ENCODE results near the gene EXOC3L1. TPM values are rescaled to one million over a fixed set of nuclear protein-coding genes. Genes with fewer than 3 reads are reported as not detected.

Gene EXOC3L1
- total RNA-seq, 4 donors from 2014 or later: 3.0 to 6.7 TPM; not detected in 2

- Histone ChIP-seq H3K4me3 (no peak overlapping the region), H3K36me3 (no peaks in the 10 kb centered on the region), H3K27me3 (no peaks in the 10 kb centered on the region), H3K4me1 (peaks cover 25 to 48% (median 38%) of the 10 kb centered on the region in 4 donors), H3K9me3 (no peaks in the 10 kb centered on the region), H3K27ac (peak overlapping the region in 2 of 4 donors; percentile 94 to 96)
- 72 to 90% methylated on average over 2 of the region's 2 CpGs for WGBS, 2 donors (ENCODE audit: low coverage in 1 of 2)
- in situ Hi-C loops (cut with MboI; ENCODE audit: low pct_ligation_motif_present in 1 of 4, low pct_unique_long_range_greater_than_20kb in 1 of 4, low sequenced_read_pairs in 3 of 4) (no loop called here), intact Hi-C loops (cut with DNase I; ENCODE audit: low total_unique reads) (no loop called here)
- no peak for TF ChIP-seq CTCF (IDR thresholded peaks at IDR 0.05)
- TF ChIP-seq POLR2A (IDR thresholded peaks at IDR 0.05): no peak
- no peak for DNase-seq
Measured at GRCh38 chr16:67182288-67182687, 7.6 kb downstream of the EXOC3L1 start.

GRCh38 chr16:67181346-67181745 is 8.6 kb downstream of the EXOC3L1 start:
- intact Hi-C loops (cut with DNase I; ENCODE audit: low total_unique reads) (no loop called here), in situ Hi-C loops (cut with MboI; ENCODE audit: low pct_ligation_motif_present in 1 of 4, low pct_unique_long_range_greater_than_20kb in 1 of 4, low sequenced_read_pairs in 3 of 4) (no loop called here)
- WGBS, 2 donors (ENCODE audit: low coverage in 1 of 2): 58 to 80% methylated on average over 1 to 2 of the region's 2 CpGs
- H3K9me3 ChIP-seq: no peaks in the 10 kb centered on the region
- H3K4me1 ChIP-seq: peaks cover 25 to 48% (median 38%) of the 10 kb centered on the region in 4 donors
- H3K27me3 ChIP-seq: no peaks in the 10 kb centered on the region
- peak; percentile 41 for DNase-seq
- no peak for TF ChIP-seq CTCF (IDR thresholded peaks at IDR 0.05)
- no peak for TF ChIP-seq EP300 (IDR thresholded peaks at IDR 0.05; ENCODE audit: low read depth)
- TF ChIP-seq POLR2AphosphoS5 (IDR thresholded peaks at IDR 0.05): peak in 1 of 3 donors; percentile 12
- H3K4me3 ChIP-seq: no peak overlapping the region
- no peaks in the 10 kb centered on the region for H3K36me3 ChIP-seq
- H3K27ac ChIP-seq: peak overlapping the region; percentile 5 to 56 (median 48)

GRCh38 chr16:67180166-67180565 is 9.8 kb downstream of the EXOC3L1 start:
- H3K27me3 ChIP-seq: no peaks in the 10 kb centered on the region
- H3K36me3 ChIP-seq: no peaks in the 10 kb centered on the region
- intact Hi-C loops (cut with DNase I; ENCODE audit: low total_unique reads): no loop called here
- no peaks in the 10 kb centered on the region for H3K9me3 ChIP-seq
- in situ Hi-C loops (cut with MboI; ENCODE audit: low pct_ligation_motif_present in 1 of 4, low pct_unique_long_range_greater_than_20kb in 1 of 4, low sequenced_read_pairs in 3 of 4): no loop called here
- no peak for TF ChIP-seq POLR2AphosphoS5 (IDR thresholded peaks at IDR 0.05)
- peaks cover 24 to 40% (median 31%) of the 10 kb centered on the region in 4 donors for H3K4me1 ChIP-seq
- H3K27ac ChIP-seq: no peak overlapping the region
- 96% methylated on average over 13 of the region's 16 CpGs; no CpG with 5 or more reads in 1 of the 2 donors for WGBS, 2 donors (ENCODE audit: low coverage in 1 of 2)
- H3K4me3 ChIP-seq: no peak overlapping the region
- DNase-seq: no peak

- no peaks in the 10 kb centered on the region for H3K9me3 ChIP-seq
- TF ChIP-seq POLR2A (IDR thresholded peaks at IDR 0.05) (no peak), EP300 (IDR thresholded peaks at IDR 0.05; ENCODE audit: low read depth) (no peak), POLR2AphosphoS5 (IDR thresholded peaks at IDR 0.05) (no peak), CTCF (IDR thresholded peaks at IDR 0.05) (no peak)
- intact Hi-C loops (cut with DNase I; ENCODE audit: low total_unique reads) (no loop called here), in situ Hi-C loops (cut with MboI; ENCODE audit: low pct_ligation_motif_present in 1 of 4, low pct_unique_long_range_greater_than_20kb in 1 of 4, low sequenced_read_pairs in 3 of 4) (no loop called here)
- H3K36me3 ChIP-seq: no peaks in the 10 kb centered on the region
- no peak overlapping the region for H3K4me3 ChIP-seq
- H3K27ac ChIP-seq: no peak overlapping the region
- DNase-seq: no peak
- no peaks in the 10 kb centered on the region for H3K27me3 ChIP-seq
- peaks cover 23 to 38% (median 29%) of the 10 kb centered on the region in 4 donors for H3K4me1 ChIP-seq
- 89 to 97% methylated on average over 6 to 13 of the region's 13 CpGs for WGBS, 2 donors (ENCODE audit: low coverage in 1 of 2)
Measured at GRCh38 chr16:67179421-67180080, 10.4 kb downstream of the EXOC3L1 start.
